Neural cell (in vitro differentiated cells): ENCODE data around the gene GRAMD1B.

Experiments
- EZH2 ChIP-seq: fragments of 200-600, 300-800 bp; shearing (Covaris generic), sonication (generic); IDR thresholded peaks from 2 replicates; pipeline ENCODE4 v1.6.1; 2014; ENCODE audit warnings: antibody characterized with exemption, low read length, borderline replicate concordance, mild to moderate bottlenecking; ENCODE audit not compliant: insufficient read depth, poor library complexity, severe bottlenecking
- POLR2AphosphoS5 ChIP-seq: IDR thresholded peaks from 2 replicates; pipeline ENCODE4 v1.6.1; 2012
- SMC3 ChIP-seq: fragments of 450-650 bp; conservative IDR thresholded peaks from 2 replicates; pipeline ENCODE4 v1.6.1; 2014; ENCODE audit warnings: antibody characterized with exemption, mild to moderate bottlenecking, moderate library complexity; ENCODE audit not compliant: poor library complexity
- TAF1 ChIP-seq: IDR thresholded peaks from 2 replicates; pipeline ENCODE4 v1.6.1; 2012; ENCODE audit warnings: low read depth
- TF ChIP-seq, protein P1 (sequence below): fragments of 450-650 bp; IDR thresholded peaks from 2 replicates; pipeline ENCODE4 v1.5.1; 2014; ENCODE audit warnings: antibody characterized with exemption, mild to moderate bottlenecking, moderate library complexity; ENCODE audit not compliant: poor library complexity, severe bottlenecking

DNA sequence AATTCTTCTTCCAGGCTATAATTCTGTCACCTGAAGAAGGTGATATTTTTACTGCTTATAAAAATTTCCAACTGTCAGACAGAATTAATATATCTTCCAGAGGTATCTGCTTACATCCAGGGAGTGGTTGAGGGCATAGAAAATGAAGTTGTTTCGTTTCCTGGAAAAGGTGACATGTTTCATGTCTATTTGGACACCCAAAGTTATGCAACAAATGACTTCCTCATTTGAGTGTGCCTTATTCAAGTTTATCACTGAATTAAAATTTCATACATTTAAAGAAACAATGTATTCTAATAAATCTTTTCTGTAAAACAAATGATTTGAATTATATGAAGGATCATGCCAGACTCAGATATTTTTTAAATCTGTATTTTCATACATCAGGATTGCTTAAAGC is 8.5 kb upstream of the GRAMD1B start:
- TF ChIP-seq POLR2AphosphoS5 (no peak), SMC3 (no peak), EZH2 (no peak), TAF1 (no peak)
- TF ChIP-seq, protein P1, sequence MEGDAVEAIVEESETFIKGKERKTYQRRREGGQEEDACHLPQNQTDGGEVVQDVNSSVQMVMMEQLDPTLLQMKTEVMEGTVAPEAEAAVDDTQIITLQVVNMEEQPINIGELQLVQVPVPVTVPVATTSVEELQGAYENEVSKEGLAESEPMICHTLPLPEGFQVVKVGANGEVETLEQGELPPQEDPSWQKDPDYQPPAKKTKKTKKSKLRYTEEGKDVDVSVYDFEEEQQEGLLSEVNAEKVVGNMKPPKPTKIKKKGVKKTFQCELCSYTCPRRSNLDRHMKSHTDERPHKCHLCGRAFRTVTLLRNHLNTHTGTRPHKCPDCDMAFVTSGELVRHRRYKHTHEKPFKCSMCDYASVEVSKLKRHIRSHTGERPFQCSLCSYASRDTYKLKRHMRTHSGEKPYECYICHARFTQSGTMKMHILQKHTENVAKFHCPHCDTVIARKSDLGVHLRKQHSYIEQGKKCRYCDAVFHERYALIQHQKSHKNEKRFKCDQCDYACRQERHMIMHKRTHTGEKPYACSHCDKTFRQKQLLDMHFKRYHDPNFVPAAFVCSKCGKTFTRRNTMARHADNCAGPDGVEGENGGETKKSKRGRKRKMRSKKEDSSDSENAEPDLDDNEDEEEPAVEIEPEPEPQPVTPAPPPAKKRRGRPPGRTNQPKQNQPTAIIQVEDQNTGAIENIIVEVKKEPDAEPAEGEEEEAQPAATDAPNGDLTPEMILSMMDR = no peak
